NCI-H1105 treated with DMSO at 0.1 percent for 48 hours (cell line): Measurements from ENCODE around the gene TENM3.

Experiments
- DNase-seq: peaks from one replicate; lab custom pipeline; 2025; lab: John Stamatoyannopoulos, UW

The TENM3 gene

GRCh38 chr4:182513587-182514291 is 270.5 kb downstream of the TENM3 start:
- DNase-seq: peak; percentile 2

GRCh38 chr4:182518421-182518820 is 275.2 kb downstream of the TENM3 start:
- DNase-seq: no peak

GRCh38 chr4:182519528-182519927 is 276.3 kb downstream of the TENM3 start:
- no peak for DNase-seq

GRCh38 chr4:182521011-182521410 is 277.8 kb downstream of the TENM3 start:
- DNase-seq: no peak

- no peak for DNase-seq
Measured at GRCh38 chr4:182528819-182529218, 285.6 kb downstream of the TENM3 start.

- no peak for DNase-seq
Measured at GRCh38 chr4:182530451-182530850, 287.2 kb downstream of the TENM3 start.

- no peak for DNase-seq
Measured at GRCh38 chr4:182531555-182532162, 288.5 kb downstream of the TENM3 start.

GRCh38 chr4:182532441-182532840 is 289.2 kb downstream of the TENM3 start:
- DNase-seq: no peak

- no peak for DNase-seq
Measured at GRCh38 chr4:182533964-182534363, 290.8 kb downstream of the TENM3 start.

GRCh38 chr4:182536221-182536811 is 293.1 kb downstream of the TENM3 start:
- no peak for DNase-seq

GRCh38 chr4:182537031-182537795 is 294.0 kb downstream of the TENM3 start:
- DNase-seq: no peak

GRCh38 chr4:182538031-182538430 is 294.8 kb downstream of the TENM3 start:
- peak; percentile 11 for DNase-seq

GRCh38 chr4:182540496-182540895 is 297.3 kb downstream of the TENM3 start:
- DNase-seq: no peak

GRCh38 chr4:182547435-182547834 is 304.2 kb downstream of the TENM3 start:
- no peak for DNase-seq

GRCh38 chr4:182548156-182548555 is 305.0 kb downstream of the TENM3 start:
- DNase-seq: no peak

- no peak for DNase-seq
Measured at GRCh38 chr4:182549356-182549755, 306.2 kb downstream of the TENM3 start.

- no peak for DNase-seq
Measured at GRCh38 chr4:182552948-182553347, 309.7 kb downstream of the TENM3 start.

- no peak for DNase-seq
Measured at GRCh38 chr4:182553653-182554052, 310.5 kb downstream of the TENM3 start.

GRCh38 chr4:182554736-182555135 is 311.5 kb downstream of the TENM3 start:
- no peak for DNase-seq

- peak; percentile 27 for DNase-seq
Measured at GRCh38 chr4:182555997-182556418, 312.8 kb downstream of the TENM3 start.

- no peak for DNase-seq
Measured at GRCh38 chr4:182556580-182556979, 313.4 kb downstream of the TENM3 start.

- no peak for DNase-seq
Measured at GRCh38 chr4:182560358-182560757, 317.2 kb downstream of the TENM3 start.

- no peak for DNase-seq
Measured at GRCh38 chr4:182562350-182562749, 319.1 kb downstream of the TENM3 start.
